Muscle of leg (tissue), 11 donors: Measurements from ENCODE around the gene LMOD1. TPM values are rescaled to one million over a fixed set of nuclear protein-coding genes. Genes with fewer than 3 reads are reported as not detected.
"Not testable (repeated sequence)": the region's sequence is repeated elsewhere in the genome, so short reads cannot be mapped to it uniquely, and the experiment has no call there.

ENCODE experiments used
- DNase-seq: peaks from one replicate; pipeline ENCODE4 v3.0.0; 2013
- H3K27ac ChIP-seq: one replicate; pipeline ENCODE4 v1.5.1; 2013; ENCODE audit warnings: mild to moderate bottlenecking, low read length, control low read depth
- H3K27me3 ChIP-seq: one replicate; pipeline ENCODE4 v1.6.1; 2013; ENCODE audit warnings: low read length; ENCODE audit not compliant: control insufficient read depth, insufficient read depth
- H3K36me3 ChIP-seq: one replicate; pipeline ENCODE4 v1.6.1; 2013; ENCODE audit warnings: low read length; ENCODE audit not compliant: control insufficient read depth, insufficient read depth
- H3K4me1 ChIP-seq: one replicate; pipeline ENCODE4 v1.6.1; 2013; ENCODE audit warnings: low read length; ENCODE audit not compliant: control insufficient read depth, insufficient read depth
- H3K4me3 ChIP-seq: one replicate; pipeline ENCODE4 v1.5.1; 2013; ENCODE audit warnings: low read length, control low read depth
- H3K9me3 ChIP-seq: replicated peaks from 2 replicates; pipeline ENCODE4 v1.6.1; 2013; ENCODE audit warnings: low read depth, low read length; ENCODE audit not compliant: control insufficient read depth
- WGBS: methylation state at CpG from one replicate; pipeline ENCODE4 v1.1.5; 2013; ENCODE audit warnings: missing lambda C conversion rate; ENCODE audit not compliant: insufficient coverage; 5-methylcytosine and 5-hydroxymethylcytosine counted together
- polyA plus RNA-seq, 8 donors: library from polyadenylated mRNA; unstranded; fragments of 120-200 nt; gene quantifications; one replicate each; pipeline versions ENCODE4 v1.2.1 to v1.2.3, GENCODE V29; 2013; ENCODE audit warnings: inconsistent platforms in 1 of 8, low replicate concordance in 1 of 8; ENCODE audit not compliant: insufficient read length in 8 of 8, insufficient read depth in 1 of 8
- total RNA-seq: library from RNA; stranded (reverse); fragments of 120-200 nt; gene quantifications from one replicate; pipeline ENCODE4 v1.2.4, GENCODE V29; 2013

The LMOD1 gene
- total and polyA plus RNA-seq, 9 donors = 14.0 to 57.6 (median 40.9) TPM

DNA sequence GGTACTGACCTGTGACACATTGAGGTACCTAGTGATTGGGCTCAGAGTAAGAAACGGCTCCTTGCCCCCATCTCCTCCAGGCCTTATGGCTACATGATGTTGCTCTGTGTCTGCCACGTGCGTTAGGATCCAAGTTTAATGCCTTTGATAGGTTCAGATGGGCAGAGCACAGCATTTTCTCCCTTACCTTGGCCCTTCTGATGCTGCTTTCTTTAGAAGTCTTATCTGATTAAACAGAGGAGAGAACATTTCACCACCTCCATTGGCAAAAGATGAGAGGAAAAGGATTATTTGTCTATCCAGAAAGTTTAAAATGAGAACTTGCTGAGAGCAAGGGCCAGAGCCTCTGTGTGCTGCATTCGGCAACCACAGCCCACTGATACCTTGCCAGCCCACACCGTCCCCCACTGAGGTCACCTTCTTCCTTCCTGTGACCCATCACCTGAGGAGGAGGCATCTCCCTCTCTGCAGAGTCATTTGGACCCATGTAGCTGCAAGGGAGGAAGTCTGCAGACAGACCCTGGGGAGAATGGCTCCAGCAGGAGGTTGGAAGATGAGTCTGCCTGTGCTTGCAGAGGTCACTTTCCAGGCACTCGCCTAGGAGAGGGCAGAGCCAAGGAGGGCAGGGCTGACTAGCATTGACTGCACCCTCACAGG is 41.0 kb downstream of the LMOD1 start:
- H3K27me3 ChIP-seq = no peaks in the 10 kb centered on the region
- DNase-seq = no peak
- H3K4me1 ChIP-seq = peaks cover 38% of the 10 kb centered on the region
- no peak overlapping the region for H3K4me3 ChIP-seq
- 80% methylated on average over 3 of the region's 6 CpGs for WGBS
- no peaks in the 10 kb centered on the region for H3K36me3 ChIP-seq
- H3K9me3 ChIP-seq = no peaks in the 10 kb centered on the region
- H3K27ac ChIP-seq = peak overlapping the region; percentile 69

DNA sequence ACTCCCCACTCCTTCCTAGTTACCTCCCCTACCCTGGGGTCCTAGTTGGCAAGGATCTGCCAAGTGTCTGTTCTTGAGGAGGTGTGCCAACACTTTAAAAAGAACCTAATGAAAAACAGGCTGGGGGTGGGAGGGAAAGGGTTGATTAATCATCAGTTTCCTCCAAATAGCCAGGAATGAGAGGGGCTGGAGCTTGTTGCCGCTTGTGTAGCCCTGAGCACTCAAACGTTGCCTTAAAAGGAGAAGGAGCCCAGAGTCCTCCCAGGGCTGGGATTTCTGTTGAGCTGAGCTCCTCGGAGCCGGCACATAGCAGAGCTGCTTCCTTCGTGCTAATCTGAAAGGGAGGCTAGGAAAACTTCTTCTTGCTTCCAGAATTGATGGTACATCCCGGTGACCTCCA is 41.8 kb downstream of the LMOD1 start:
- Histone ChIP-seq H3K36me3 (no peaks in the 10 kb centered on the region), H3K4me3 (no peak overlapping the region), H3K9me3 (no peaks in the 10 kb centered on the region)

DNA sequence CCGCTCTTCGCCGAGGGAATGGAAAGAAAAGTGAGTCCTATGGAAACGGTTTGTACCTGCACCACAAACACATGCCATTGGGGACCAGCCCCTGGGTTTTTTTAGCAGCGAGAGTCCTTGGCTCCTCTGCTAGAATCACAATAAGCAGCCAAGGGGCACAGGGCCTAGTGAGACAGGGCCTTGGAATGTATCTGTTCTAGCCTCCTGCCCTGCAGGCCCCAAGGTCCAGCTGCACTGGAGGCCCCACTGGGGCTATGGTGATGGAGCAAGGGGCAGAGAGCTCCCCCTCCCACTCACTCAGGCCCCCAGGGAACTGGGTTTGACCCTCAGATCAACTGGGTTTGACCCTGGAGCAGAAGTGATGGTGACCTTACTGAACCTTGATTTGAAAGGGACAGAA is 43.2 kb downstream of the LMOD1 start:
- peak overlapping the region; percentile 20 for H3K27ac ChIP-seq
- DNase-seq = no peak
- peaks cover 38% of the 10 kb centered on the region for H3K4me1 ChIP-seq
- no peaks in the 10 kb centered on the region for H3K27me3 ChIP-seq
- WGBS = no CpG with 5 or more reads among the region's 5 CpGs
- no peaks in the 10 kb centered on the region for H3K36me3 ChIP-seq
- no peak overlapping the region for H3K4me3 ChIP-seq
- no peaks in the 10 kb centered on the region for H3K9me3 ChIP-seq

More for the DNA sequence above, 41.8 kb downstream of the LMOD1 start:
- Histone ChIP-seq H3K4me1 (peaks cover 38% of the 10 kb centered on the region), H3K27ac (peak overlapping the region; percentile 69), H3K27me3 (no peaks in the 10 kb centered on the region)
- DNase-seq = peak; percentile 68
- 0% methylated on average over 2 of the region's 6 CpGs for WGBS

DNA sequence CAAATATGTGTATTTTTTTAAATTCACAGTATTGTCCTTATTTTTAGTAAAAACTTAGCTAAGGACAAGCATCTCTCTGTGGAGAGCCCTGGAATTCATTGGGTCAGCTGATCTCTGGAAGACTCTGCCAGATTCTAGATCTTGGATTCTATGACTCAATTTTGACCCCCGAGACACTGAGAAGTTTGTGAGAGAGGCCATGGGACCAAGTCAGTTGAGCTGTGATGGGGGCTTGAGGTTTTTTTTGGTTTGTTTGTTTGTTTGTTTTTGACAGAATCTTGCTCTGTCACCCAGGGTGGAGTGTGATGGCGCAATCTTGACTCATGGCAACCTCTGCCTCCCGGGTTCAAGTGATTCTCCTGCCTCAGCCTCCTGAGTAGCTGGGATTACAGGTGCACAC is 44.1 kb downstream of the LMOD1 start:
- H3K4me1 ChIP-seq = peaks cover 35% of the 10 kb centered on the region
- H3K9me3 ChIP-seq = no peaks in the 10 kb centered on the region
- no peaks in the 10 kb centered on the region for H3K27me3 ChIP-seq
- H3K27ac ChIP-seq = no peak overlapping the region
- 60% methylated on average over 2 of the region's 3 CpGs for WGBS
- DNase-seq = no peak
- no peak overlapping the region for H3K4me3 ChIP-seq
- H3K36me3 ChIP-seq = no peaks in the 10 kb centered on the region

DNA sequence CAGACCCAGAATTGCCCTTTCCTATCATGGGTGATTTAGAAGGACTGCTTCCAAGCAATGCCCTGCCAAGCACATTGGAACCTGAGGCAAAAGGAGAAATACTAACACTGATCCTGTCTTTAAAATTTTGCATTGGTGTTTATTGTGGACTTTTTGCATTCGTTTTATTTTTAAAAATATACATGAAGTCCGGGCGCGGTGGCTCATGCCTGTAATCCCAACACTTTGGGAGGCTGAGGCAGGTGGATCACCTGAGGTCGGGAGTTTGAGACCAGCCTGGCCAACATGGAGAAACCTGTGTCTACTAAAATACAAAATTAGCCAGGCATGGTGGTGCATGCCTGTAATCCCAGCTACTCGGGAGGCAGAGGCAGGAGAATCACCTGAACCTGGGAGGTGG is 45.3 kb downstream of the LMOD1 start:
- not testable (repeated sequence) for H3K27ac ChIP-seq, H3K4me3 ChIP-seq, H3K9me3 ChIP-seq, DNase-seq, H3K36me3 ChIP-seq, H3K27me3 ChIP-seq
- peaks cover 26% of the 10 kb centered on the region for H3K4me1 ChIP-seq
- WGBS = no CpG with 5 or more reads among the region's 6 CpGs

DNA sequence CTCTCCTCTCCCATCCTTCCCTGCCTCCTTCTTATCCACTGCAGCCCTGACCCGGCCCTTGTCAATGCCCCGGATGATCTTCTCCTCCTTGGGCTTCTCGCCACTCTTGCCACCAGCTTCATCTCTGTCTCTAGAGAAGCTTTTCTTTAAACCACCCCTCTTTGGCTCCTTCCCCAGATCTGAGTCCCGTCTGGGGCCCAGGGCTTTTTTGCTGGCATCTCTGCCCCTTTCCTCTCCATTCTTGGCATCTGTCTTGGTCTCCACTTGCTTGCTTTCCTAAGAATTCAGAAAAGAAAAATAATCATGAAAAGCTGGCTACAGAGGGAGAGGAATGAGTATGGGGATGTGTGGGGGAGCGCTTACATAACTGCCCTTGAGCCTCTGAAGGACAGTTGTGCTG is 45.9 kb downstream of the LMOD1 start:
- Histone ChIP-seq H3K36me3 (no peaks in the 10 kb centered on the region), H3K27ac (no peak overlapping the region), H3K4me3 (no peak overlapping the region), H3K4me1 (peaks cover 22% of the 10 kb centered on the region), H3K27me3 (no peaks in the 10 kb centered on the region), H3K9me3 (no peaks in the 10 kb centered on the region)
- DNase-seq = no peak
- WGBS = 94% methylated on average over 4 of the region's 5 CpGs

DNA sequence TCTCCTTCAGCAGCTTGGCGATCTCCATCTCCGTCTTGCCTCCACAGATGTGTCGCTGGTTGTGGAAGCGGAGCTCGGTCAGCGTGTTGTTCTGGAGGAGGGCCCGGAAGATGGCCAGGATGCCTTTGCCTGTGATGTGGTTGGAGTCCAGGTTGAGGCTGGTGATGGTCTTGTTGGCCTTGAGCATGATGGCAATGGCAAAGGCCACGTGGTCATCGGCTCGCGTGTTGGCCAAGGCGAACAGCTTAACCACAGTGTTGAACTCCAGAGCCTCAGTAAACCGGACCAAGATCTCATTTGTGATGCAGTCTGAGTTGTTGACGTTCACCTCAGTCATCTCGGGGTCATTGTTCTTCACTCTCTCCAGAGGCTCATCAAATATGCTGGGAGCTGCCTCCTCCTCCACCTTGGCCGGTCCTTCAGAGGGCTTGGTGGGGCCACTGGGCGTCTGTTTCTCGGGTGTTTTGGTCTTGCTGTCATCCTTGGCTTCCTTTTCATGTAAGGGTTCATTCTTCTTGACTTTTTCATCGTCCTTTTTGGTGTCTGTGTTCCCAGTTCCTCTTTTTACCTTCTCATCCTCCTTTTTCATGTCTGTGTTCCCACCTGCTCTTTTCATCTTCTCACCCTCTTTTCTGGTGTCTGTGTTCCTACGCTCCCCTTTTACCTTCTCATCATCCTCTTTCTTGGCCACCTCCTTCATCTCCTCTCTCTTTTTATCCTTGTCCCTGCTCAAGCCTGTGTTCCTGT is 46.5 kb downstream of the LMOD1 start:
- H3K4me3 ChIP-seq = no peak overlapping the region
- peaks cover 17% of the 10 kb centered on the region for H3K4me1 ChIP-seq
- no peaks in the 10 kb centered on the region for H3K36me3 ChIP-seq
- H3K27me3 ChIP-seq = no peaks in the 10 kb centered on the region
- no peak for DNase-seq
- no peaks in the 10 kb centered on the region for H3K9me3 ChIP-seq
- 88% methylated on average over 19 of the region's 20 CpGs for WGBS
- H3K27ac ChIP-seq = no peak overlapping the region

DNA sequence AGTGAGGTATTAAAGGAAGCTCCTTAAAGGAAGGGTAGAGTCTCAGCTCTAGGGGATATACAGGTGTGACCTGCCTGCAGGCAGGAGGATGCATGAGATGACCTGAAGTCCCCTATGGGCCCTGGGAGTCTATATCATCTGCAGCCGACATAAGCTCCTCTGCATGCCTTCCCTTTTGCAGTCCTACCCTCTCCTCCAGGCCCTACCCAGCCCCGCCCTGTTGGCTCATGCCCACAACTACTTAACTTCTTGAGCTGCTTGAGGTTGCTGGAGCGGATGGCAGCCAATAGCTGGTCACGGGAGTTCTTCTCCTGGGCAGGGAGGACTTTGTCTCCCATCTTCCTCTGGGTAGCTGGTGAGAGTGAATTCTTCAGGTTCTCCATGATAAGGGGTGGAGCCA is 47.4 kb downstream of the LMOD1 start:
- no peak overlapping the region for H3K4me3 ChIP-seq
- DNase-seq = no peak
- no peaks in the 10 kb centered on the region for H3K27me3 ChIP-seq
- WGBS = 50% methylated on average over 1 of the region's 4 CpGs
- peaks cover 12% of the 10 kb centered on the region for H3K4me1 ChIP-seq
- H3K9me3 ChIP-seq = no peaks in the 10 kb centered on the region
- no peak overlapping the region for H3K27ac ChIP-seq
- no peaks in the 10 kb centered on the region for H3K36me3 ChIP-seq

DNA sequence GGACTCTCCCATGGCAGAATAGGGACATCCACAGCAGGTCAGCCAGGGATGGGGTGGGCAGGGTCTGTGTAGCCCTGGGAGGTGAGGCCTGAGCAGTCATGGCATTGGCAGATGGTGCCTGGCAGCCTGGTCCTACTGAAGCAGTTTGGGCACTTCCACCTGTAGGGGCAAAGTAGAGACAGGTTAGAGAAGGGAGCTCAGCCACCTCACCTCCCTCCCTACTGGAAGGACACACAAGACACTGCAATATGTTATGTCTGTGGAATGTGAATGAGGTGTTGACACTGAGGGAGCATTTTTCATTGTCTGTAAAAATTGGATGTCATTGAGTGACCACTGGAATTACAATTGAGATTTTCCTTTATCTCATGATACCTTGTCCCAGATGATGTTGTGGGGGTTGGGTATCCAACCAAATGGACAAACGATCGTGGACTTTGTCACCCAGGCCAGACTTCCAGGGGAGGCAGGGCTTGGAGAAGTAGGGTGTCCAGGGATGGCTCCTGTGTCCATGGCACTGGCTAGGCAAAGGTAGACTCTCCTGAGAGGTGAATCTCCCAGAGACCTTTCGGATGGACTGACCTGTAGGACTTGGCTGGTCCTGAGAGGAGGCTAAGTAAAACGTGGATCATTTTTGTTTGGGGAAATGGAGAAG is 48.0 kb downstream of the LMOD1 start:
- WGBS = 80% methylated on average over 2 of the region's 4 CpGs
- no peaks in the 10 kb centered on the region for H3K9me3 ChIP-seq
- H3K27ac ChIP-seq = no peak overlapping the region
- H3K4me3 ChIP-seq = no peak overlapping the region
- no peak for DNase-seq
- no peaks in the 10 kb centered on the region for H3K27me3 ChIP-seq
- peaks cover 8% of the 10 kb centered on the region for H3K4me1 ChIP-seq
- no peaks in the 10 kb centered on the region for H3K36me3 ChIP-seq

DNA sequence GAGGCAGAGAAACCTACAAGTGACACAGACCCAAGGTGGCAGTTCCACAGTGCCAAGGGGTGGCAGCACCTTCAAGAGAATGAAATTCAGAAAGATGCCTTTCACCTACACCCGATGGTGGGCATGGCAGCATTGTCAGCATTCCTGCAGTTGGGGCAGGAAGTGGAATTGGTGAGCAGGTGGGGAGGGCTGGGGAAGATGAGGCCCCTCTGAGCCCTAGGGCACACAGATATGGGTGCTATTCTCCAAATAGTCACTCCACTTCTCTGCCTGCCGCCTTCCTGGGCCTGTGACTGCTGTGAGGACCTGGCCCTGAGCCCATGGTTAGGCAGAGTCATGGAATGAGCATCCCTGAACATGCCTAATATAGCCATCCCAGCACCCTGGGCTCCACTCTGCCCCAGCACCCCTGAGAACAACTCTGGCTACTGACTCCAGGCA is 49.4 kb downstream of the LMOD1 start:
- DNase-seq = no peak
- WGBS = no CpG with 5 or more reads among the region's 2 CpGs
- H3K9me3 ChIP-seq = no peaks in the 10 kb centered on the region
- no peak overlapping the region for H3K4me3 ChIP-seq
- no peak overlapping the region for H3K27ac ChIP-seq
- H3K36me3 ChIP-seq = peaks cover 6% of the 10 kb centered on the region
- peaks cover 8% of the 10 kb centered on the region for H3K4me1 ChIP-seq
- no peaks in the 10 kb centered on the region for H3K27me3 ChIP-seq
